ENCODE data around the gene TEDC2.

TEDC2 gene

DNA sequence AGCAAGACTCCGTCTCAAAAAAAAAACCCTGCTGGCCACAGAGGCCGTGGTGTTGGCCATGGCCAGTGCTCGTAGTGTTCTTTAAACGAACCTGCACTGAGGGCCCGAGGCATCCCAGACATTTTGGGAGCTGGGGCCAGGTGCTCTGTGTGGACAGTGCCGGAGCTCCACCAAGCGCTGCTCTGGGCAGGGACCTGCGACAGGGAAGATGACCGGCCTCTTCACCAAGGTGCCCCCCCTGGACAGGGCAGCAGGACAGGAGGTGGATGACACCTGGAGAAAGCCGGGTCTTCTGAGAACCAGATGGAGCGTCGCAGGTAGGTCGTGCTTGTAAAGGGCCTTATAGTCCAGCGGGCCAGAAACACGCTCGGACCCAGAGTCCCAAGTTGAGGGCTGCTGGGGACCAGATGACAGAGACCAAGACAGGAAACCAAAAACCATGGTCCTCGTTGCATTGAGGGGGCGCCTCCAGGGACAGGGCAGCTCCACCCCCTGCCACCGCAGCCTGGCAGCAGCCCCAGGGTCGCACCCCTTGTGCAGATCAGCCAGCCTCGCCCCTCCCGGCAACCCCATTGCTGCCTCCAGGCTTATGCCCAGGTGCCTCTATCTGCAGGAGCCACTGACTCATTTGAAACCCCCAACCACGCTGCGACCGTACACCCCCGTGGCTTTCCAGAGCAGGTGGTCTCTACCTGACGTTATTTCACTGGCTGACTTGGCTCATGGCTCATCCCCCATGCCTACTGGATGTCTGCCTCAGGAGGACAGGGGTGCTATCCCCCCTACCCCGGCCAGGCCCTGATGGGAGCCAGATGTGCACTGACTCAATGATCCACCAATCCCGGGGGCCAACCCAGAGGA, 7.0 kb downstream of the TEDC2 start:
- no peak for DNase-seq

DNA sequence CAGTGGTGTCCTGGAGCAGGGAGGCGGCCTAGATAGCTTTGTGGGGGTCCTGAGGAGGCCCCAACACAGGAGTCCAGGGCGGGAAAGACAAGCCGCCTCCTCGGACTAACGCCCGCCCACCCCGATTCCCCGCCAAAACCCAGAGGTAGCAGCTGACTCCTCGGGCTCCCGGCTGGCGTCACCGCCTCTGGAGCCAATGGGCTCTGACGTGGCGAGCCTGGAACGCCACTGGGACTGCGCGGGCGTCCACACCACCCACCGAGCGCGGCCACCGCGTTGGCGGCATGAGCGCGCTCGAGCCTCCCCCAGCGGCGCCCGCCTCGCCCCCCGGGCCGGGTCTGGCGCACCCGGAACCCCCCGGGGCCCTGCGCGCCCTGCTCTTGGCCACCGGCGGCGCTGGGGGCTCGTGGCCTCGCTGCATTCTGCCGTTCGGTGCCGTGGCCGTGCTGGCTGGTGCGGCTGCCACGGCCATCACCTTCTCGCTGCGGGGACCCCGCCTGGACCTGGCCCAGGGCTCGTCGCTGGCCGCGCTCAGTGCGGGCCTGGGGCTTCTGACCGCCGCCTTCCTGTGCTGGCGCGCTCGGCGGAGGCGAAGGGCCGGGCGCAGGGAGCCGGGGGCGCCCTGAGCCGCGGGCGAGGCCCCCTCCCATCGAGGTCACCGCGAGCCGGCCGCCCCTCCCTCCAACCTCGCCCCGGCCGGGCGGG, 7.8 kb downstream of the TEDC2 start:
- peak; percentile 78 to 87 for DNase-seq

DNA sequence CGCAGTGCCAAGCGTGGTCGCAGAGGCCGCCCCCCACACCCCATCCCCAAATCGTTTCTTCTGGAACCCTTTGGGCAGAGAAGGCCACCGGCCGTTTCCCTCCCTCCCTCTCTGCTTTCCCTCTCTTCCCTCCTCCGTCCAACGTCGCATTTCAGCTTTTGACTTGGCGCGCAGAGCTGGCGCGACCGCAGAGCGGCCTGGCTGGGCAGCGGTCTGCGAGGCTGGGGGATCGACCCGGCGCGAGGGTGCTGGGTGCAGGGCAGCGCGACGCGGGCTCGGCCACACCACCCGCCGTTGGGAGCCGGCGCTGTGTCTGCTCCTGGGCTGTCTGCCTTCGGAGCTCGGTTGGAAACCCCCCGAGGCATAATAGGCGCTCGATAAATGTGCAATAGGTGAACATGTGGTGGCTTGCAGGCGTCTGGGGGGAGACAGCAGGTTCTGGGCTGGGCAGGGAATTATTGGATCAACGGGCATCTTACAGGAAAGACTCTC, 8.4 kb downstream of the TEDC2 start:
- no peak for DNase-seq

DNA sequence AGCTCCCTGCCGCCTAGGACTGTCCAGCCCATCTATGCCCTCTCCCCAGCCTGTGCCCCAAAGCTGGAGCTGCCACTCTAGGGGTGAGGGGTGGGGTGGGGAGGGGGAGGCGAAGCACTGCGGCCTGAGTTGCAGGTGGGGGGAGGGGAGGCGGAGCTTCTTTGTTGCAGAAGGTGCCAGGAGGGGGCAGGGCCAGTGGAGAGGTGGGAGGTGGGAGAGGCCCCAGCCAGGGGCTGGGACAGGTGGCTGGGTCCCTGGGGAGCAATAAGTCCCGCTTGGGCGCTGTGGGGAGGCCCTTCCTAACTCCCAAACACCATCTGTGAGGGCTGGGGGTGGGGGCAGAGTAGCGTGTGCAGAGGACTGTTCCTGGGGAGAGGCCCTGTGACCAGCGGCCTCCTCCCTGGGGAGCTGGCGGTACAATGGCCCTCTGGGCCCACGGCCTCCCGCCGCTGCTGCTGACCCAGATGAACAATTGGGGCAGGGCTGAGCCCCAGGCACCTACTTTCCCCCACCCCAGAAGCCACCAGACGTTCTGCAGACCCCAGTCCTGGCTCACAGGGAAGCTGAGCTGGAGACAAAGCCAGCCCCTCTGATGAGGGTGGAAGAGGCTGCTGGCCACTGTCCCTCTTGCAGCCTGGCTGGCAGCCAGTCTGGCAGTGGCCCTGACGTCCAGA, 9.0 kb downstream of the TEDC2 start:
- DNase-seq, result peak; percentile 61 to 62

DNA sequence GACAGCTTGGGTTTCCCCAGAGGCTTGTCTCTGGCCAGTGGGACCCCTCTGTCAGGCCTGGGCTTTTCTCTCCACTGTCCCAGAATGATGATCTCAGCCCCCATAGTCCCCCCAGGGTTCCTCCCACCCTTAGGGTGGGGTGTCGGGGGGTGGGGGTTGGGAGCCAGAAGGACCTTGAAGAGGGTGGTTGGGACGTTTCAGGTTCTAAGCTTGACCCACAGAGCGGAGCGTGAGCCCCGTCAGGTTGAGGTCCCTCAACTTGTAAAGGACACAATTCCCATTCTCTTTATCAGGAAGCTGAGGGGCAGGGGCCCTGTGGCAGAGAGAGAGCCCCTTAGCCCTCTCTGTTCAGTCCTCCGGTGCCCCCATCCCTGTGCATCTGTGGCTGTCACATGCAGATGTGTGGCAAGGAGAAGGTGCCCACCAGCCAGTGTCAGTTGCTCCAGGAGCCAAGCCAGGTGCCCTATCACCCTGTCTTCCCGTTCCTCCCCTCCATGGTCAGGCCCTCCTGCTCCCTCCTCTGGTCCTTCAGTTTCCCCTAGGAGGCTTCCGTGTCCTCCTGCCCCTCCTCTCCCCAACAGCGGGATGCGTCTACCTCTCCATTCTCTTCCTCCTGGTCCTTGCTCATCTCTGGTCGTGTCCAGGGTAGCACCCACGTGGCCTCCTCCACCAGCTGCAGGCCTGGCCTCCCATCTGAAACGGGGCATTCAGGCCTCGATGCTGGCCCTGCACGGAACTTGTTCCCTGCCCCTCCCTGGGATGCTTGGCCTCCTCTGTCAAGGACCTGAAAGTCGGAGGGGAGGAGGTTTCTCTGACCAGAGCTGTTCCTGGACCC, 9.7 kb downstream of the TEDC2 start:
- DNase-seq, result no peak

DNA sequence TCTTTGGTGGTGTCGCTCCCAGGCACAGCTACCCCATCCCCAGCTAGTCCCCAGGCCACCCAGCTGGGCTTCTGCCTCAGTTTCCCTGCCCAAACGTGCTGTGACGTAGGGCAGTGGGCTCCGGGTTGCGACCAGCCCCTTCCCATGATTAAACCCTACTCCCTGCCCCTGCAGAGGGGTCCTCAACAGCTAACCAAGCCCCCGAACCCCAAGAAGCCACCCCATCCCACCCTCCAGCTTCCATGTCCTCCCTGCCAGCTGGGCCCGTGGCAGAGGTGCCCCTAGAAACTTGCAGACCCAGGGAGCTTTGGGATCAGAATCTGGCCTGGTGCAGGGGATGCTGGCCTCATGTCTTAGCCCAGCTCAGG, 10.3 kb downstream of the TEDC2 start:
- no peak for DNase-seq

DNA sequence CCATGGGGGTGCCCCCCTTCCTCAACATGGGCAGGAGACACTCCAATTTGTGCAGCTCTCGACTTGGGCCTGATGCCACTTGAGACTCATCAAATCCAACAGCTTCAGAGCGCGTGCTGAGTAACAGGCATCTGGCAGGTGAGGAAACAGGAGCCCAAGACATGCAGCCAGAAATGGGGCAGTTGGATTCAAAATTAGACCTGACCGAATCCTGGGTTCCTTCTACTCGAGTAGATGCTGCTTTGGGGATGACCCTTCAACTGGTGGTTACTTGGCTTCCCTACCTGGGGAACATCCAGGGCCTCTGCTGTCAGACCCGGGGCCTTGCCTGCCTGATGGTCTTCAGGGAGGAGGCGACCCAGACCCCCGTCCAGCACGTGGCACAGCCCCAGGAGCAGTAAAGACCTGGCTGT, 10.7 kb downstream of the TEDC2 start:
- DNase-seq, result no peak

DNA sequence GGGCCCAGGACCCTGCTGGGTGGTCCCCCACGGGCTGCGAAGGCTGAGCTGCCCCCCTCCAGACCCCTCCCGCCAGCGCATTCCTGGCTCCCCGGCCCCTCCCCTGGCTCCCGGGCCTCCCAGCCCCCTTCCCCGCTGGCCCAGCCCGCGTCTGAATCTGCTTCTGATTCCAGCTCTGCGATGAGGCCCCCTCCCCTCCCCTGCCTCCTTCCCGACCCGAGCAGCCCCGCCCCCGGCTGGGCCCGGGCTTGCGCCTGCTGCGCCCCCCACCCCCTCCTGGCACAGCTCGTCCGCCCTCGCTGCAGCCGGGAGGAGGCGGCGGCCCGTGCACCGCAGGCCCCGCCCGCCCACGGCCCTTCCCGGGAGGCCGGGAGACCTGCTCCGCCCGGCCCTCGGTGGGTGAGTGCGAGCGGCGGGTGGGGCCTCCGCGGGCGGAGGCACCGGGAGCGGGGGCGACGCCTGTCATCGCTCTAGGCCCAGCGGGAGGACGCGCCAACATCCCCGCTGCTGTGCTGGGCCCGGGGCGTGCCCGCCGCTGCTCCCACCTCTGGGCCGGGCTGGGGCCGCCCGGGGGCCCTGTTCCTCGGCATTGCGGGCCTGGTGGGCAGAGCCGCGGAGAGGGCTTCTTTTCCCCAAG, 11.2 kb downstream of the TEDC2 start, which contains the start of gene NTN3:
TSS of gene NTN3 (plus strand) at position 282 of the 637 bp plus-strand sequence. CDS start 405 bp downstream, outside the sequence.
- DNase-seq, result peak; percentile 45 to 53

DNA sequence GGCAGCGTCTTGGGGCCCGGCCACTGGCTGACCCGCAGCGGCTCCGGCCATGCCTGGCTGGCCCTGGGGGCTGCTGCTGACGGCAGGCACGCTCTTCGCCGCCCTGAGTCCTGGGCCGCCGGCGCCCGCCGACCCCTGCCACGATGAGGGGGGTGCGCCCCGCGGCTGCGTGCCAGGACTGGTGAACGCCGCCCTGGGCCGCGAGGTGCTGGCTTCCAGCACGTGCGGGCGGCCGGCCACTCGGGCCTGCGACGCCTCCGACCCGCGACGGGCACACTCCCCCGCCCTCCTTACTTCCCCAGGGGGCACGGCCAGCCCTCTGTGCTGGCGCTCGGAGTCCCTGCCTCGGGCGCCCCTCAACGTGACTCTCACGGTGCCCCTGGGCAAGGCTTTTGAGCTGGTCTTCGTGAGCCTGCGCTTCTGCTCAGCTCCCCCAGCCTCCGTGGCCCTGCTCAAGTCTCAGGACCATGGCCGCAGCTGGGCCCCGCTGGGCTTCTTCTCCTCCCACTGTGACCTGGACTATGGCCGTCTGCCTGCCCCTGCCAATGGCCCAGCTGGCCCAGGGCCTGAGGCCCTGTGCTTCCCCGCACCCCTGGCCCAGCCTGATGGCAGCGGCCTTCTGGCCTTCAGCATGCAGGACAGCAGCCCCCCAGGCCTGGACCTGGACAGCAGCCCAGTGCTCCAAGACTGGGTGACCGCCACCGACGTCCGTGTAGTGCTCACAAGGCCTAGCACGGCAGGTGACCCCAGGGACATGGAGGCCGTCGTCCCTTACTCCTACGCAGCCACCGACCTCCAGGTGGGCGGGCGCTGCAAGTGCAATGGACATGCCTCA, 12.0 kb downstream of the TEDC2 start:
- DNase-seq, result no peak

DNA sequence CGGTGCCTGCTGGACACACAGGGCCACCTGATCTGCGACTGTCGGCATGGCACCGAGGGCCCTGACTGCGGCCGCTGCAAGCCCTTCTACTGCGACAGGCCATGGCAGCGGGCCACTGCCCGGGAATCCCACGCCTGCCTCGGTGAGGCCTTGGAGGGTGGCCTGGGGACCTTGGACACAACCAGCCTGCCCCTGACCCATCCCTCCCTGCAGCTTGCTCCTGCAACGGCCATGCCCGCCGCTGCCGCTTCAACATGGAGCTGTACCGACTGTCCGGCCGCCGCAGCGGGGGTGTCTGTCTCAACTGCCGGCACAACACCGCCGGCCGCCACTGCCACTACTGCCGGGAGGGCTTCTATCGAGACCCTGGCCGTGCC, 12.6 kb downstream of the TEDC2 start:
- no peak for DNase-seq

DNA sequence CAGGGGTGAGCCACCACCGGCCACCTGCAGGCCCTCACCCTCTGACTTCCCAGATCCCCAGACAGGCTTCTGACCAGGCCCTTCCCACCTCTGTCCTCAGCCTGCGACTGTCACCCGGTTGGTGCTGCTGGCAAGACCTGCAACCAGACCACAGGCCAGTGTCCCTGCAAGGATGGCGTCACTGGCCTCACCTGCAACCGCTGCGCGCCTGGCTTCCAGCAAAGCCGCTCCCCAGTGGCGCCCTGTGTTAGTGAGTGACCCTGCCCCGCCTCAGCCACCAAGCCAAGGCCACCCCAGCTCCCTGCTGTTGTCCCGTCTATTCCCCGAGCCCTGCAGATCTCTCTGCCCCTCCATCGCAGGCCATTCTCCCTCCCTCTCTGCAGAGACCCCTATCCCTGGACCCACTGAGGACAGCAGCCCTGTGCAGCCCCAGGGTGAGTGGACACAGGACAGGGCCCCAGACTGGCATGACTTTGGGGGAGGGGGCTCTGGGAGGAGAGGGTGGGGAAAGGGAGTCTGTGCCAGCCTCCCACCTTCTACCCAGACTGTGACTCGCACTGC, 13.1 kb downstream of the TEDC2 start:
- no peak for DNase-seq

DNA sequence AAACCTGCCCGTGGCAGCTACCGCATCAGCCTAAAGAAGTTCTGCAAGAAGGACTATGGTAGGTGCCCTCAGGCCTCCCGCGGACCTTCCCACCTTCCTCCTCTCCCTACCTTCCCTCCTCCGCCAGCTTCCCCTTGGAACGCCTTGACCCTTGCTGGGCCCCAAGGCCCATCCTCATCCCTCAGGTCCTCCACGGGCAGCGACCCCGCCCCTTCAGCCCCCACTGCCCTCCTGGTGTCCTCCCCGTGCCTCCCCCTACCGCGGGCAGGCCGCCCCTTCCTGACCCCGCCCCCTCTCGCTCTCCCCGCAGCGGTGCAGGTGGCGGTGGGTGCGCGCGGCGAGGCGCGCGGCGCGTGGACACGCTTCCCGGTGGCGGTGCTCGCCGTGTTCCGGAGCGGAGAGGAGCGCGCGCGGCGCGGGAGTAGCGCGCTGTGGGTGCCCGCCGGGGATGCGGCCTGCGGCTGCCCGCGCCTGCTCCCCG, 13.6 kb downstream of the TEDC2 start:
- DNase-seq, result peak in 1 of 2 experiments; percentile 39

DNA sequence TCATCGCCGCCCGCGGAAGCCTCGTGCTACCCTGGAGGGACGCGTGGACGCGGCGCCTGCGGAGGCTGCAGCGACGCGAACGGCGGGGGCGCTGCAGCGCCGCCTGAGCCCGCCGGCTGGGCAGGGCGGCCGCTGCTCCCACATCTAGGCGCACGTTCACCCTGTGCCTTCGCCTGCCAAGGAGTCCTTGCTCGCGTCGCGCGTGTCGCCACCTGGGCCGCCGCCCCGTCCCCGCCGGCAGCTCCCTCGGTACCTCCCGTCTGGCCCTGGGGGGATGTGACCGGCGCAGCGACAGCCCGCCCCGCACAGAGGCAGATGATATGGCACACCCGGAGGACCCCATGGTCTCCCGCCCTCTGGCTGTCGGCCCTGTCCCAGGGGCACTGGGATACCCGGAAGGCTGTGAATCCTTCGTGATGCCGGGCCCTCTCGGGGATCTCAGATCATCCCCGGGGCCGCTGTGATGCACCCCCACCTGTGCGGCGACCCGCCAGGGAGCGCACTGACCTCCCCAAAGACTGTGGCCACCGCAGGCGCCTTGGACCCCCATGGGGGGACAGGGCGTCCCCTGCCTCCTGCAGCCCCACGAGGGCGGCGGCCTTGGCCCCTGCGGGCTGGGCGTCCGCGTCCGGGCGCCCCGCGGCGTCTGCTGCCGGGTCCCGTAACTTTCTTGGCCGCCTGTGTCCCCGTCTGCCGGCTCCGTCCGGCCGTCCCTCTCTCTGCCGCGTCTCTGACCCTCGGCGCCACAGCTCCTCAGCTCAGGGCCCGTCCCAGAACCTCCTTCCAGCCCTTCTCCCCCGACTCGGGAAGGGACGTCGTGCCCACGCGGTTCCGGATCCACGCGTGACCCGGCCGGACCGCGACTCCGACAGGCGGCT, 14.3 kb downstream of the TEDC2 start:
- DNase-seq, result peak; percentile 38 to 77

DNA sequence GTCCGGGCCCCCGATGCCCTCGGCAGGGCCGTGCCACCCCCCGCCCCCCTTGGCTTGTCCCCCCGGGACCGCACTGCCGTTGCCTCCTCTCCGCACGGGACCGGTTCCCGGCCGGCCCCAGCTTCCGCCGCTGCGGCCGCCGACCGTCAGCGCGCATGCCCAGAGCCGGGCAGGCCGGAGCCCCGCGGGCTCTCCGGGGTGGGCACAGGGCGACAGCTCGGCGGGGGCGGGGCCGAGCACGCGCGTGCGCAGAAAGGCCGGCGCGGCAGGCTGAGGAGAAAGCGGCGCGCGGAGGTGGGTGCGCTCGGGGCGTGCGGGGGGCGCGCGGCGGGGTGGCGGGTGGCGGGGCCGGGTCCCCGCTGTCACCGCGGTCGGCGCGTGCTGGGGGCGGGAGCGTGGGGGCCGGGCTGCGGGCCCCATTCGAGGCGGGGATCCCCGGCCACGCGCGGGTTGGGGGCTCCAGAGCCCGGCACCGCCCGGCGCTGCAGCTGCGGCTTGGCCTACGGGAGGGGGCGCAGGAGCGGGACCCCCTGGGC, 15.0 kb downstream of the TEDC2 start, which contains the start of gene TBC1D24:
TSS of gene TBC1D24 (plus strand) at position 251 of the 536 bp plus-strand sequence. CDS start 21,022 bp downstream, outside the sequence.
- DNase-seq, result peak; percentile 80 to 91

DNA sequence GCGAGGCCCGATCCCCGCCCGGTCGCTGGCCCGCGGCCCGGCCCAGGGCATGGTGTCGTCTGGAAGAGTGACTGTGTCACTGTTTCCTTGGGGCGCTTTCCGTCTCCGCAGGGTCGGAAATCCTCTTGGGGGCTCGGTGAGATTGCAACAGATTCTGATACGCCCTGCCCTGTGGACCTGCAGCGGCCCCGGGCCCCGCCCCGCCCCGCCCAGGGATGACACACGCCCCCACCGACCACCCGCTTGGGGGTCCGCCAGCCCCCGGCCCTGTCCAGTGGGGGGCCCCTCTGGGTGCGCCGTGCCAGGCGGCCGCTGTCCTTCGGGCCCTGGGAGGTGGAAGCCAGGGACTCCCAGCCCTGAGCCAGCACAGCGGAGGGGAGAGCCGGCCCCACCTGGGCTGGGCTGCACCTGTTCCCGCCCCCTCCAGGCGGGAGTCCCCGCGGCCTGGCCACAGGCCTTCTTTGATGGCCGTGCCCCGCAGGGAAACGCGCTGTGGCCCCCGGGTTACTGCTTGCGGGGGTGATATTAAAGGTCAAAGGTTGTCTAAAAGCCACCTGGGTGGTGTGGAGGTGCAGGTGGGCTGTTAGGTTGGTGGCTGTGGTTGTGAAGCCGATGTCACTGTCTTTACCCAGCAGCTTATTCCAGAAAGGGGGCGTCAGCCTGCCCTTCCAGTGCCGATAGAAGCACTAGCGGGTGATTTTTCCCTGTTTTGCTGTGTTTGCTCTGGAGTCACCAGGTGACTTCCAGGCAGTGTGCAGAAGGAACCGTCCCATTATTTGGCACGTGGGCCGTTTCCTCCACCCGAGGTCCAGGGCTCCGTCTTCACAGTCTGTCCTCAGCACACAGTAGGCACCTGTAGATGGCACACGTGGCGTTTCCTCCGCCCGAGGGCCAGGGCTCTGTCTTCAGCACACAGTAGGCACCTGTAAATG, 15.8 kb downstream of the TEDC2 start:
- DNase-seq, result no peak

DNA sequence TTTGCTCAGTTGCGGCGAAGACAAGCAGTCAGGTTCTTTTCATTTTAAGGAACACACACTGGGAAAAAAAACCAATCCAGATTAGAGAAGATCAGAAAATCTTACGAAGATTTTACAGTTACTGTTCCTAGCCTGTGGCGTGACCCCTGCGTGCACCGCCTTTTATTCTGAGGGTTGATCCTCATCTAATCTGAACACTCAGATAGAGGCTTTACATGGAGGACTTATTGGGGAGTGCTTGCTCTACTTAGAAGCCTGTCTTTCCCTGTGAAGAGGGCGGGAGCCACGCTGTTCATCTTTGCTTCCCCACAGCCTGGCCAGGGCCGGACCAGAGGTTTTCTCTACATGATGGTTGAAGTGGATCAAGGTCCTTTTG, 16.4 kb downstream of the TEDC2 start:
- DNase-seq, result no peak

DNA sequence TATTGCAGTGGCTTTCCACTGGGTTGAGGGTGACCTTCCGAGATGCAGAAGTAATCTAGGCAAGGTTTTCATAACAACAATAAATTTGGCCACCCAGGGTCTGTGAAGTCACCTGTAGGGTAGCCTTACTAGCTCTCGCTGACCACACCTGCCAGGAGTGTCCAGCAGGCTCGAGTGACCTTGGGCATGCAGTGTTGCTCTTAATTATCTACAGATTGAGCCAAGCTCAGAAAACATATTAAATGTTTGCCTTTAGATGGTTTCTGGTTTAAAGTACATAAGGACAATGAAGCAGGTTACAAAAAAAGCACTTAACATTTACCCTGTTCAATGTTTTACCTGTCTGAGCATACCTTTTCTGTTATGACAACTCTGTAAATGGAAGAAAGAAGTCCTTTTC, 16.8 kb downstream of the TEDC2 start:
- no peak for DNase-seq

DNA sequence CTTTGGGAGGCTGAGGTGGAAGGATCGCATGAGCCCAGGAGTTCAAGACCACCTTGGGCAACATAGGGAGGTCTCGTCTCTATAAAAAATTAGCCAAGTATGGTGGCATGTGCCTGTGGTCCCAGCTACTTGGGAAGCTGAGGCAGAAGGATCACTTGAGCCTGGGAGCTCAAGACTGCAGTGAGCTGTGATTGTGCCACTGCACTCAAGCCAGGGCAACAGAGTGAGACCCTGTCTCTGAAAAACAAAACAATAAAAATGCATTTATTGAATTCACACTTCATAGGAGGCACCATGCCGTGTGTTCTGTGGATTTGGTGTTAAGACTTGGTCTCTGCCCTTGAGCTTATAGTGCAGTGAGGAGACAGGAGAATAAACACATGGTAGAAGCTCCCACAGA, 17.4 kb downstream of the TEDC2 start:
- no peak for DNase-seq
